ACHN (cell line): Measurements from ENCODE around the gene LEFTY2.
"Not testable (repeated sequence)": the region's sequence is repeated elsewhere in the genome, so short reads cannot be mapped to it uniquely, and the experiment has no call there.

Source experiments
- DNase-seq: peaks from one replicate; pipeline ENCODE4 v3.0.0-alpha.2; 2015
- in situ Hi-C: cut with HindIII; loops from 2 replicates; pipeline ENCODE4 v1.10.0; 2017; ENCODE audit warnings: low sequenced_read_pairs, low pct_ligation_motif_present, low pct_unique_long_range_greater_than_20kb

LEFTY2 gene

DNA sequence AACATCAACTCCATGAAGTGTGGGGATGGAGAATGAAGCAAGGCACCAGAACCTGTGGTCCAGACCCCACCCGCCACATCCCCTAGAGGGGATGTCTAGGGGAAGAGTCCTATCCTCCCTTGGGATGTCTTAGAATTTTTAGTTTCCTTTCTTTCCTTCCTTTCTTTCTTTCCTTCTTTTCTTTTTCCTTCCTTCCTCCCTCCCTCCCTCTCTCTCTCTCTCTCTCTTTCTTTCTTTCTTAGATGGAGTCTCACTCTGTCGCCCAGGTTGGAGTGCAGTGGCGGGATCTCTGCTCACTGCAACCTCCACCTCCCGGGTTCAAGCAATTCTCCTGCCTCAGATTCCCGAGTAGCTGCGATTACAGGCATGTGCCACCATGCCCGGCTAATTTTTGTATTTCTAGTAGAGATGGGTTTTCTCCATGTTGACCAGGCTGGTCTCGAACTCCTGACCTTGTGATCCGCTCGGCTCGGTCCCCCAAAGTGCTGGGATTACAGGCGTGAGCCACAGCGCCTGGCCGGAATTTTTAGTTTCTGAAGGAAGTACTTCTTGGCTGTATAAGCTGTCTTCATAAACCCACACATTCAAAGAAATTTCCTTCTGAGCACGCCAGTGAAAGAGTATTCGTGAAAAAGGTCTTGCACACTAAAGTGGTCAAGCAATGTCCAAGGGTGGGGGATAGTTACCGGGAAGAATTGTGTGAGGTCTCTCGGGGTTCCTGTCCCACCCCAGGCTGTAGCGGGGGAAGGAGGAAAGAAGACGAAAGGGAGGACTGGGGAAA is 20.8 kb upstream of the LEFTY2 start:
- DNase-seq, result no peak
- in situ Hi-C loops, result no loop called here

DNA sequence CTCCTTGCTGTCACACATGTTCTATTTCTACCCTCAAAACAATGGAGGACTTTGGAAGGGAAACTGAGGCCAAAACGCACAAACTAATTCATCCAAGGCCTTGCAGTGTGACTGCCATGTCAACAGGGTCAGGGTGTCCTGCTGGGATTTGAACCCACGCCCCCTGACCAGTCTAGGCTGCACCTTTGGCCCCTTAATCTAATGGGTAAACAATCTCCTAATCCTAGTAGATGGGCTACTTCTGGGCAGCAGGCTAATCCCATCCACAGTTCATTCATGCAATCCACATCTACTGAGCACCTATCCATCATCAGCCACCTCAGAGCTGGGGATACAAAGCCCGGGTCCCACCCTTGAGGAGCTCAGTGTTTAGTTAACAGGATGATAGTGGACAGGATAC is 17.0 kb upstream of the LEFTY2 start:
- DNase-seq, result no peak
- in situ Hi-C loops, result no loop called here

- in situ Hi-C loops, result no loop called here
Observed at GRCh38 chr1:225954753-225955152, 13.7 kb upstream of the LEFTY2 start.

GRCh38 chr1:225953315-225953714 is 12.3 kb upstream of the LEFTY2 start:
- in situ Hi-C loops, result no loop called here
- DNase-seq, result no peak

More at GRCh38 chr1:225954753-225955152, 13.7 kb upstream of the LEFTY2 start:
- no peak for DNase-seq

- DNase-seq, result no peak
- in situ Hi-C loops, result no loop called here
Observed at GRCh38 chr1:225950905-225951497, 10.0 kb upstream of the LEFTY2 start.

- no peak for DNase-seq
- in situ Hi-C loops, result no loop called here
Observed at GRCh38 chr1:225949041-225949440, 8.0 kb upstream of the LEFTY2 start.

- DNase-seq, result no peak
- in situ Hi-C loops, result no loop called here
Observed at GRCh38 chr1:225946803-225947202, 5.8 kb upstream of the LEFTY2 start.

DNA sequence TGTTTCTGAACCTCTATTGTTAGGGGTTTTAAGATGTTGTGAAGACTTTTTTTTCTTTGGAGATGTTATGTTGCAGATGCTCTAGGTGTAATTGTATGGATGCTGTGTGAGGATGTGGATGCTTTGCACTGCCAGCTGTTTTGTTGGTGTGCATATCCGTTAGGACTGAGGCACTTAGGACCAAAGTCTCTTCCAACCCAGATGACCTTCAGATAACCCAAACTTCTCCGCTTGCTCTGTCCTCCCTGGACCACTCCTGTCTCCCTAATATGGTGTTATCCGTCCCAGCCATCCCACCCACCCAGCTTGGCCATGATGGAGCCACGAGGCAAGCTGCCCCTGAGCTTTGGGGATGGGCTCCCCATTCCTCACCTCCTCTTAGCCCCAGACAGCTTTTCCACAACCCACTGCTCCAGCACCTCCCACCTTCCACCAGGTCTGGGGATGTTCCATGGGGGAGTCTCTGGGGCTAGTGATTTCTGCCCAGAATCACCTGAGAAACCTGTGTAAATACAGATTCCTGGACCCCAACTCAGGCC is 5.1 kb upstream of the LEFTY2 start:
- no peak for DNase-seq
- in situ Hi-C loops, result no loop called here

- DNase-seq, result no peak
- in situ Hi-C loops, result no loop called here
Observed at GRCh38 chr1:225945564-225945963, 4.5 kb upstream of the LEFTY2 start.

DNA sequence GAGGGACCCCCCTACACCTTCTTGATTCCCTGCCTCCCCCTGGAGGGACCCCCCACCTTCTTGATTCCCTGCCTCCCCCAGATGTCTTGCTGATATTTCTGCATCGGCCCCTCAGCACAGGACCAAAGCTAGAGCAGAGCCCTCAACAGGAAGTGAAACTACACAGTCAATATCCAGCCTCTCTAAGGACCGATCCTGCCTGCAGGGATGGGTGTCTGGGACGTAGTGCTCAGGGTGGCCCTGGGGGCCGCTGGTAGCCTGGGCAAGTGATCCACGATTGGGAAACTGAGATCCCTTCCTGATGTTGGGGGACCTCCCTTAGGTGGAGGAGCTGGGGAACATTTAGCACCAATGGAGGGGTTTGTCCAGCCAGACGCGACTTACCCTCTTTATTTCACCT is 3.9 kb upstream of the LEFTY2 start:
- in situ Hi-C loops, result no loop called here
- no peak for DNase-seq

DNA sequence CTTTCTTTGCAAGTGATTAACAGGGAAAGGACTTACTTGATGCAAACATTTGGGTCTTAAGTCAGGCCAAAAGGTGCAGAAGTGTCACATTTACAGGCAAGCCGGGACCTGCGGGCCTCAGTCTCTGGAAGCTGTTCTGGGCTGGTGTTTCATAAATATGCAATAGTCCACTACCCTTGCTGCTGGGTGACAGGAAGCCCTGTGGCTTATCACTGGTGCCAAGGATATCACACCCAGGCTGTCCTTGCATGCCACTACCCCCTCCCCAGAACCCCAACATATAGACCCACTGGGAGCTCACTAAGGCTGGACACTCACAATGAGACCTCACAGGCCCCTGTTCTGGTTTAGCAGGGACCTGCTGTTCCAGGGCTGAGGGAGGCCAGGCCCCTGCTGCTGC is 3.4 kb upstream of the LEFTY2 start:
- DNase-seq, result no peak
- in situ Hi-C loops, result no loop called here

- in situ Hi-C loops, result no loop called here
- no peak for DNase-seq
Observed at GRCh38 chr1:225943582-225943981, 2.6 kb upstream of the LEFTY2 start.

DNA sequence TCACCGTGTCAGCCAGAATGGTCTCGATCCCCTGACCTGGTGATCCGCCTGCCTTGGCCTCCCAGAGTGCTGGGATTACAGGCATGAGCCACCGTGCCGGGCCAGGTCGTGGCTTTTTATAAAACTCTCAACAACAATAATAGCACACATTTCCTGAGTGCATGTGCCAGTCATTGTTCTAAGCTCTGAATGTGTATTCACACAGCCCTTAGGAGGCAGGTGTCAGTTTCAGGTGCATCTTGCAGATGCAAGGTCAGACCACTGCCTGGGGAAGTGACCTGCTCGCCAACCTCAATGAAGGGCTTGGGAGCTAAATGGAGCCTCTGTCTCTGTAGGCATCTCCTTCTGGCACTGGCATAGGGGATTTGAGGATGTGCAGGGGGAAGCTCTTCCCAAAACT is 1.6 kb upstream of the LEFTY2 start:
- no peak for DNase-seq
- in situ Hi-C loops, result no loop called here

DNA sequence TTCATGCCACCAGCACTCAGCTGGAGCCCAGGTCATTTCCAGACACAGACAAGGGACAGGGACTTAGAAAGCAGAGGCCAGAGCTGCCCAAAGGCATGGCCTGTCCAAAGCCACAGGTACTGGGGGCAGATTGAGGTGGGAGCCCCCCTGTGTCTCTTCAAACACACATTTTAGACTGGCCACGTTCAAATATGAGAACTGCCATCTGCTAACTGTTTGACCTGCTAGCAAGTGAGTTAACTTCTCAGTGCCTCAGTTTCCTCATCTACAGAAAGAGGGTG is 862 bp upstream of the LEFTY2 start:
- in situ Hi-C loops, result no loop called here
- DNase-seq, result no peak

GRCh38 chr1:225940385-225941151 is 452 bp downstream of the LEFTY2 start:
- no peak for DNase-seq
- in situ Hi-C loops, result no loop called here

DNA sequence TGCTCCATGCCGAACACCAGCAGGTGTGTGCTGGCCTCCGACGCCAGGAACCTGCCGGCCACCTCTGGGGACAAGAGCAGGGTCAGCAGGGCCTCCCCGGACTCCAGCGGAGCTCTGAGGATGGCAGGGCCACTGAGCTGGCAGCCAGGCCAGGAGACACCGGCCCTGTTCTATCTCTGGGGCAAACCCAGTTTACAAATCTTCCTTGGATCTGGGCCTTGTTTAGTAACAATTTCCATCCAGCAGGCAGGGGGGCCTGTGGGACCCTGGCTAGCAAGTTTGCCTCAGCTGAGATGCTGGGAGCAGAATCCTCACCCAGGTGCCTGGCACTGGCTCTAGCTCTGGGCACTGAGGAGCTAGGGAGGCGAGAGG is 1.1 kb downstream of the LEFTY2 start:
- in situ Hi-C loops, DNase-seq: not testable (repeated sequence)

DNA sequence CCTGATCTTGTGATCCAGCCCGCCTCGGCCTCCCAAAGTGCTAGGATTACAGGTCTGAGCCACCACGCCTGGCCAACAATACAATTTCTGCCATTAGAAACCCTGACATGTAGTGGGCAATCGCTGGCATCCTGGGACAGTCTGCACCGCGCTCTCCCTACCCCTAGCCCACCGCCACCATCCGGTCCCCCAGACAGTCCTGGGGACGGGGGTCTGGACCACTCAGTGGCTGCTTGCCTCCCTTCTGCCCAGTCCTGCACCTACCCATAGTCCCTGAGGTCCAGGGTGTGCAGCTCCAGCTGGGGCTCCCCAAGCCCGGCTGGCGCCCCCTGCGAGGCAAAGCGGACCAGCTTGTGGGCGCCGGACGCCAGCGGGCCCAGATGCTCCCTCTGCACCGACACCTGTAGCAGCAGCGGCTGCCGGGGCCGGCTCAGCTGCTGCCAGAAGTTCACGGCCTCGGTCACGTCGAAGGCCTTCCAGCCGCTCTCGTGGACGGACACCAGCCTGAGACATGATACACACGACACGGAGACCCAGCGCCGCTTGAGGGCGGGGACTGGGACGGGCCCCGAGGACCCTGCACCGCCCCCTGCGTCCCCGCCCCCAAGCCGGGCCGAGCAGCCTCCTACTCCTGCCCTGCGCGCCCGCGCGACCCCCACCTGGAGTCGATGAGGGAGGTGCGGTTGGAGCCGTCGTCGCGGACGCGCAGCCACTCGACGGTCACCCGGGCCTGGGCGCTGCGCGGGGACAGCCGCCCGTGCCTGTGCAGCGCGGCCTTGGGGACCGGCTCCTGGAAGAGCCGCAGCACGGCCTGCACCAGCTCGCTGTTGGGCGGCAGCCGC is 1.7 kb downstream of the LEFTY2 start:
- in situ Hi-C loops, result not testable (repeated sequence)

DNA sequence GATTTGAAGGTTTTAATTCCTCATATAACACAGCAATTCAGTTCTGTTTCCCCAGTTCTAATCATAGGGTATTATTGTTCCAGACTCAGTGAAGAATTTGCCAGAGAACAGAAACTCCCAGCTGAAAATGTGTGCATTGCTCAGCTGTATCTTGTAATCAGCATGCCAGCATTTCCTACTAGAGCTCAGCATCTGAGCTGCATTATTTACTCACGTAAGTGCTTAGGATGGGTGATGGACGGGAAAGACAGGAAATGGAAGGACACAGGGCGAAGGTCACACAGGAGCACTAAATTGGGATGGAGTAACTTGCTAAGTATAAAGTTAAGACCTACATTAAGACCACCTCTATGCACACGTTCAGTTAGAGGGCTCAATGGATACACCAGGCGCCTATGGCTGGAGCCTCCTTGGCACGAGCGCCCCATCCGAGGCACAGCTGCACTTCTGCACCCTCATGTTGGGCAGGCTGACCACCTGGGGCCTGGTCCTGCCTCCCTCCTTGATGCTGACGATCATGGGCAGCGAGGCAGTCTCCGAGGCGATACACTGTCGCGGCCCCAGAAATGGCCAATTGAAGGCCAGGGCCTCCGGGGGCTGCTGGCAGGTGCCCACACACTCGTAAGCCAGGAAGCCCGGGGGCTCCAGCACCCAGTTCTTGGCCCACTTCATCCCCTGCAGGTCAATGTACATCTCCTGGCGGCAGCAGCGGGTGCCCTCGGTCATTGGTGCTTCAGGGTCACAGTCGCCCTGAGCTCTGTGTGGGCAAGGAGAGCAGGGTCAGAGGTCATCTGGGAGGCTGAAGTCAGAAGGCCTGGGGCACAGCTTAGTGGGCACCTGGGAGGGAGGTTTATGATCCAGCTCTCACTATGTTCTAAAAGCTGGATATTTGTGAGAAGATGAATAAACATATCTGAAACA is 3.7 kb downstream of the LEFTY2 start:
- no peak for DNase-seq

More for the DNA sequence above, 1.7 kb downstream of the LEFTY2 start:
- not testable (repeated sequence) for DNase-seq

More for the DNA sequence above, 3.7 kb downstream of the LEFTY2 start:
- in situ Hi-C loops, result no loop called here
